K562 (cell line): ENCODE results near the gene PCSK6. TPM values are rescaled to one million over a fixed set of nuclear protein-coding genes. Genes with fewer than 3 reads are reported as not detected.
A peak's percentile ranks its signal among the peaks of the same experiment; 100 is the strongest.

ENCODE experiments used
- ARID3B ChIP-seq: fragments of 250-450 bp; sonication (Bioruptor Pico); IDR thresholded peaks from 2 replicates; pipeline ENCODE4 v1.4.0; 2020; ENCODE audit warnings: borderline replicate concordance
- ASH1L ChIP-seq: fragments of 450-650 bp; IDR thresholded peaks from 2 replicates; pipeline ENCODE4 v1.6.1; 2018; ENCODE audit warnings: borderline replicate concordance, mild to moderate bottlenecking, low read depth; ENCODE audit not compliant: partially characterized antibody
- CBFA2T2 ChIP-seq: fragments of 450-650 bp; conservative IDR thresholded peaks from 2 replicates; pipeline ENCODE4 v1.6.1; 2017; ENCODE audit warnings: mild to moderate bottlenecking
- CCNT2 ChIP-seq: IDR thresholded peaks from 2 replicates; pipeline ENCODE4 v1.6.1; 2011; ENCODE audit warnings: borderline replicate concordance, low read depth, mild to moderate bottlenecking, moderate library complexity, mixed read lengths, low read length; ENCODE audit not compliant: insufficient read length; ENCODE audit errors: extremely low read depth
- DACH1 ChIP-seq: fragments of 450-650 bp; IDR thresholded peaks from 2 replicates; pipeline ENCODE4 v1.6.1; 2018; ENCODE audit not compliant: partially characterized antibody
- EHMT2 ChIP-seq: fragments of 450-650 bp; IDR thresholded peaks from 2 replicates; pipeline ENCODE4 v1.6.1; 2018; ENCODE audit warnings: antibody characterized with exemption
- HMG20A ChIP-seq: fragments of 450-650 bp; formaldehyde crosslinking; conservative IDR thresholded peaks from 2 replicates; pipeline ENCODE4 v1.4.0; 2020; ENCODE audit warnings: mild to moderate bottlenecking, mixed read lengths
- KDM1A ChIP-seq, 2 experiments: fragments of 450-650 bp; IDR thresholded peaks; 2 replicates each; pipeline ENCODE4 v1.6.1; 2016; ENCODE audit warnings: mild to moderate bottlenecking in 2 of 2
- NCOA2 ChIP-seq, 2 experiments: fragments of 450-650 bp; IDR thresholded peaks; 2 replicates each; pipeline ENCODE4 v1.6.1; 2018; ENCODE audit warnings: mild to moderate bottlenecking in 2 of 2, moderate library complexity in 1 of 2; ENCODE audit not compliant: partially characterized antibody in 2 of 2
- PHF21A ChIP-seq: fragments of 450-650 bp; IDR thresholded peaks from 2 replicates; pipeline ENCODE4 v1.6.1; 2017; ENCODE audit warnings: low read depth, borderline replicate concordance
- PYGO2 ChIP-seq: fragments of 450-650 bp; IDR thresholded peaks from 2 replicates; pipeline ENCODE4 v1.6.1; 2016; ENCODE audit warnings: mild to moderate bottlenecking, missing genetic modification characterization, moderate library complexity, missing compliant biosample characterization
- RBM34 ChIP-seq: fragments of 200-400 bp; formaldehyde crosslinking; IDR thresholded peaks from 2 replicates; pipeline ENCODE4 v1.6.1; 2018; ENCODE audit warnings: low read length, borderline replicate concordance; ENCODE audit not compliant: insufficient read depth
- SMAD3 ChIP-seq: fragments of 450-650 bp; formaldehyde crosslinking; conservative IDR thresholded peaks from 2 replicates; pipeline ENCODE4 v1.4.0; 2020; ENCODE audit warnings: mild to moderate bottlenecking
- SMAD4 ChIP-seq: fragments of 250-450 bp; sonication (Bioruptor Pico); conservative IDR thresholded peaks from 2 replicates; pipeline ENCODE4 v1.8.0; 2021; ENCODE audit warnings: inconsistent platforms, mild to moderate bottlenecking, moderate library complexity
- SNAPC5 ChIP-seq: fragments of 250-450 bp; sonication (Bioruptor Pico); IDR thresholded peaks from 2 replicates; pipeline ENCODE4 v1.8.0; 2021; ENCODE audit warnings: moderate library complexity, mild to moderate bottlenecking, inconsistent platforms
- SNIP1 ChIP-seq: fragments of 450-650 bp; IDR thresholded peaks from 2 replicates; pipeline ENCODE4 v1.7.1; 2017; ENCODE audit warnings: low read depth, mild to moderate bottlenecking
- ZBTB34 ChIP-seq: fragments of 250-450 bp; sonication (Bioruptor Pico); IDR thresholded peaks from 2 replicates; pipeline ENCODE4 v1.8.0; 2021; ENCODE audit warnings: mild to moderate bottlenecking, moderate library complexity
- ZNF133 ChIP-seq: fragments of 250-450 bp; sonication (Bioruptor Pico); IDR thresholded peaks from 2 replicates; pipeline ENCODE4 v1.4.0; 2020; ENCODE audit warnings: mild to moderate bottlenecking
- ZNF175 ChIP-seq: fragments of 200-800 bp; sonication (Bioruptor generic); IDR thresholded peaks from 2 replicates; pipeline ENCODE4 v1.6.1; 2016; ENCODE audit warnings: low read depth, mild to moderate bottlenecking, missing genetic modification characterization, missing compliant biosample characterization
- ZNF408 ChIP-seq: fragments of 250-450 bp; sonication (Bioruptor Pico); IDR thresholded peaks from 2 replicates; pipeline ENCODE4 v1.4.0; 2020; ENCODE audit warnings: low read depth, mild to moderate bottlenecking, moderate library complexity
- ZNF511 ChIP-seq: sonication (generic); formaldehyde crosslinking; IDR thresholded peaks from 2 replicates; pipeline ENCODE4 v1.8.0; 2022; ENCODE audit warnings: mild to moderate bottlenecking, missing genetic modification reagents
- ZNF707 ChIP-seq: fragments of 250-450 bp; sonication (Bioruptor Pico); conservative IDR thresholded peaks from 2 replicates; pipeline ENCODE4 v1.8.0; 2022; ENCODE audit warnings: inconsistent platforms, mild to moderate bottlenecking, moderate library complexity
- polyA plus RNA-seq, 8 experiments: library from polyadenylated mRNA; depleted of rRNA in 4 of 8; stranded (reverse) in 5 of 8; unstranded in 3 of 8; fragments of >200 nt; fragmentation: Nextera tagmentation in 2 of 8; fragmentation: Illumina TruSeq in 1 of 8; extraction: Ambion mirVana in 2 of 8; extraction: Trizol in 1 of 8; gene quantifications; 2 replicates each; pipeline versions ENCODE4 v1.2.1 to v1.2.3, GENCODE V29; 2011 to 2014; ENCODE audit warnings: inconsistent platforms in 1 of 8, missing spikeins in 1 of 8
- total RNA-seq, 7 experiments: library from RNA; depleted of rRNA in 6 of 7; stranded (reverse); fragments of >200 nt in 6 of 7; fragmentation: Illumina TruSeq in 2 of 7; extraction: Trizol in 2 of 7; gene quantifications; 2 replicates each; pipeline versions ENCODE4 v1.2.1 to v1.2.3, GENCODE V29; 2011 to 2021; ENCODE audit warnings: low replicate concordance in 1 of 7

PCSK6 gene
- total and polyA plus RNA-seq, 9 of the 15 experiments (the other 6 are each of a cell fraction or from before 2014, with no cell fraction given) = 2.2 to 32.6 (median 14.5) TPM

- no peak for TF ChIP-seq ZNF511 (CRISPR knock-in tag)
- no peak for TF ChIP-seq HMG20A (CRISPR knock-in tag)
- no peak for TF ChIP-seq ZNF175 (CRISPR knock-in tag)
- TF ChIP-seq PHF21A = peak; percentile 73; the same call in 1 of the 2 replicates
- no peak for TF ChIP-seq SNIP1
- peak; percentile 86 for TF ChIP-seq CCNT2
- TF ChIP-seq ZNF133 (CRISPR knock-in tag) = no peak
- no peak for TF ChIP-seq ZNF408
- TF ChIP-seq KDM1A (IDR thresholded peaks at IDR 0.05) = no peak
- TF ChIP-seq ASH1L = no peak
- TF ChIP-seq ZNF707 (CRISPR knock-in tag) = no peak
- no peak for TF ChIP-seq EHMT2
- TF ChIP-seq RBM34 = no peak
- TF ChIP-seq ZBTB34 (CRISPR knock-in tag) = no peak
- TF ChIP-seq SNAPC5 (CRISPR knock-in tag) = no peak
- TF ChIP-seq CBFA2T2 = no peak
- TF ChIP-seq ARID3B (CRISPR knock-in tag) = no peak
- TF ChIP-seq DACH1 = no peak
- TF ChIP-seq NCOA2 (IDR thresholded peaks at IDR 0.05; ENCODE audit: partially characterized antibody in 2 of 2) = no peak
- TF ChIP-seq SMAD3 (CRISPR knock-in tag) = no peak
- no peak for TF ChIP-seq PYGO2 (tag)
- no peak for TF ChIP-seq SMAD4 (CRISPR knock-in tag)
Observed at GRCh38 chr15:101277038-101277822, 212.3 kb downstream of the PCSK6 start, which contains the start of gene SELENOS (continued).
